ENCODE results near the gene EEA1.
A peak's percentile ranks its signal among the peaks of the same experiment; 100 is the strongest.
"Not testable (repeated sequence)": the region's sequence is repeated elsewhere in the genome, so short reads cannot be mapped to it uniquely, and the experiment has no call there.

The EEA1 gene

DNA sequence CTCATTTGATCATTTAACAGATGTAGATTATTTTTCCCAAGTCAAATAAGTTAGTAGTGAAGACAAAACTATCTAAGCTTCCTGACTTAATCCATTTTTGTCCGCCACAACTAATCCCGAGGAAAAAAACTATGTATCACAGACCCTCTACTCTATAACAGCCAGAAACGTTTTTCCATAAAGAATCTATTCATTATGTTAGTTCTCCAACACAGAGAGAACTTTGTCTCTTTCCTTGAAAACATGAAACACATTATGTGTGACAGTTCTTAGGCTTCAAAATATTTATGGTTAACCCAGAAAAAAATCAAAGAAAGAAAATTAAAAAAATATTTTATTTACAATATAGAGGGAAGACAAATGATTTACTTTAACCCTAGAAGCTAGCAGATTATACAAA, 126.2 kb downstream of the EEA1 start:
- peak; percentile 85 for DNase-seq (ENCODE audit: low spot score)

DNA sequence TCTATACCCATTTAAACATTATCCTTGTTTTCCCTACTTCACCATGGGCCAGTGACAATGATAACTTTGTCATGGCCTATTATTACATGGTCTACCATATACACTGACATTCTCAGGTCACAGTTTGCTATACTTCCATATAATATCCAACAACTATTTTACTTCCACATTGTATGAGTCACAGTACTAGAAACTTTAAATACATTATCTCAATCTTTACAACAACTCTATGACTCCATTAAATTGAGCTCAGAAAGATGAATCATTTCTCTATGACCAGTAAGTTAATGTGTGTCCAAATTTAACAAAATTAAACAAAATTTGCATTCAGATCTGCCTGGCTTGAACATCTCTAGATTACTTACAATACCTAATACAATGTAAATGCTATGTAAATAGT, 132.4 kb downstream of the EEA1 start:
- no peak for DNase-seq (ENCODE audit: low spot score)

DNA sequence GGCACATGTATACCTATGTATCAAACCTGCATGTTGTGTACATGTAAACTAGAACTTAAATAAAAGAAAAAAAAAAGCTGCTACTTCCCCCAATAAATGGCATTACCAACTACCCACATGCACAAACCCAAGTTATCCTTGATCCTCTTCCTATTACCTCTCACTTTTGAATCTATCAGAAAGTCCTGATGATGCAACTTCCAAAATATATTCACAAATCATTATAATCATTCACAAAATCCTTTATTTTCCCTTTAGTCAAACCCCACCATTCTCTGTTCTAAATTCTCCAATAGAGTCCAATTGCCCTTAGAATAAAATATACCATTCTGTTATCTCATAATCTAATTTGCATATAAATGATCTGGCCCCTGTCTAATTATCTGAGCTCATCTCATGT, 134.3 kb downstream of the EEA1 start:
- DNase-seq (ENCODE audit: low spot score), result no peak

DNA sequence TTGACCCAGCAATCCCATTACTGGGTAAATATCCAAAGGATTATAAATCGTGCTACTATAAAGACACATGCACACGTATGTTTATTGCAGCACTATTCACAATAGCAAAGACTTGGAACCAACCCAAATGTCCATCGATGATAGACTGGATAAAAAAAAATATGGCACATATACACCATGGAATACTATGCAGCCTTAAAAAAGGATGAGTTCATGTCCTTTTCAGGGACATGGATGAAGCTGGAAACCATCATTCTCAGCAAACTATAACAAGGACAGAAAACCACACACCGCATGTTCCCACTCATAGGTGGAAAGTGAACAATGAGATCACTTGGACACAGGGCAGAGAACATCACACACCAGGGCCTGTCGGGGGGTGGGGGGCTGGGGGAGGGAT, 134.7 kb downstream of the EEA1 start:
- DNase-seq (ENCODE audit: low spot score), result not testable (repeated sequence)

DNA sequence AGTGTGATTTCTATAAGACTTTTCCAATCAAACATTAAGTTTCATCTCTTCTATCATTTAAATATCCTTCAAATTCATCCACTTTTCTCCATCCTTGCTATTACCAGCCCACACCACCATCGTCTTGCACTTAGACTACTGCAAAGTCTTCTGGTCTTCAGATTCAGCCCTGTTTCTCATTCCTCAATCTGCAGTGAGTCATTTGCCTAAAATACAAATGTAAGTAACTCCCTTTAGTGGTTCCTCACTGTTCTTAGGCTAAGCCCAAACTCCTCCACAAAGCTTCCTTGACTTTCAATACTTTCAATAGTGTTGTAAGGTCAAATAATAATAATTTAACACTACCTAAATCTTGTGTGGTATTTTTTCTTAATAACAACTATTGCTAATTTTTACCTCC, 143.1 kb downstream of the EEA1 start:
- DNase-seq (ENCODE audit: low spot score), result no peak

DNA sequence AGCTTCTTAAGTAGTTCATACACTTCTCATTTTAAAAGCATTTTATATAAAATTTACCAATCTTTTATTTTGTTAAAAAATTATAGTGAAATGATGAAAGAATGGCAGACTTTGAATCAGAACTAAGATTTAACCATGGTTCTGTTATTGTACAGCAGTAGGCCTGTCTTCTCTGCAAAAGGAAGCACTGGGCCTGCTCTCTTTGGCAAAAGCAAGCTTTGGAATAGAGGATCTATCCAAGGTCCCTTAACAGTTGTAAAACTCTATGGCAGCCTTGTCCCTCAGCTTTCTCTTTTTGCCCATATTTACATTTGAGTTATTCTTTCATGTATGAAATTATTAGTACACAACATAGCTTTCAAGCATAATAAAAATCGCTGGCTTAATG, 143.5 kb downstream of the EEA1 start:
- no peak for DNase-seq (ENCODE audit: low spot score)

DNA sequence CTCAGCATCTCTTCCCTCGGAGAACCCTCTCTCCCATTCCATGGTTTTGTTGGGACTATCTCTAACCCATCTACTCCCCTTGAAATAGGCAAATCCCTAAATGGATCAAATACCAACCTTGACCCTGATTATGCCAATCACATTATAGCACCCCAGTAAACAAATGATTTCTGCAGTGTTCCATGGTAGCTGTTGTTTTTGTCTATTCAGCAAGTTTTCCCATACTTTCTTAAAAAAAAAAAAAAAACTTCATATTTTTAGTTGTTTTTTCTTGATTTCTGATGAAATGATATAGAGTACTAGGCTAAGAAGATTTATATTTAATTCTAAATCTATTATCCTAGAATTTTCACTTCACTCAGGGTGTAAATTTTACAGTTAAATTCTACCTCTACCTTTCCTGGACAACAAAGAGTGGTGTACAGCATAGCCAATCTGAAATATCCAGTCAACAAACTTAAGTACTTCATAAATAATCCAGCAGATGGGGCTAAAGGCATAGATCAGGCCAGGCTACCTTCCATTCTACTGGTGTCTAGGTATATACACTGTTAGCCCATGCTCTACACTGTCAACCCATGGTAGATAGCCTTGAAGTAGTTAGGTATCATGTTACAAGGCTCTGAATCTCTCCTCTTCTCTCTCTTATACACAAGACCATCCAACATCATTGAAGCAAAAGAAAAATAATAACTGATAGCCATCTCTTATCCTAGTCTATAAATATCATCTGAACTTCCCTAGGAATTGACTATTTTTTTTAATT, 144.1 kb downstream of the EEA1 start:
- peak; percentile 63 for DNase-seq (ENCODE audit: low spot score)

DNA sequence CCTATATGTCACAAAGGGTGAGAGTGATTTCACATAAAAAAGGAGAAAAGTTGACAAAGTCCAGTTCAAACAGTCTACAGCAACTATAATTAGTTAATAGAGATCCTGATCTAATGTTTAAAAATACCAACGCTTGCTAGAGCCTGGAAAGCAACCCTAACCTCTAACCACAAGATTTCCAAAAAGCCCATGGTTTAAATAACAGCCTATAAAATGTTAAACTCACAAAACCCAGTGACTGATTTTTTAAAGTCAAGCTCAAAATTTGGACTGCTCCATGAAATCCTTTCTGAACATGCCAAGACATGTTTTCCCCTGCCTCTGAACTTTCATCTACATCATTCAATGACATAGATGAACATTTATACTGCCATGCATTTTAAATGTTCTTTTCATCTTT, 144.7 kb downstream of the EEA1 start:
- DNase-seq (ENCODE audit: low spot score), result no peak

DNA sequence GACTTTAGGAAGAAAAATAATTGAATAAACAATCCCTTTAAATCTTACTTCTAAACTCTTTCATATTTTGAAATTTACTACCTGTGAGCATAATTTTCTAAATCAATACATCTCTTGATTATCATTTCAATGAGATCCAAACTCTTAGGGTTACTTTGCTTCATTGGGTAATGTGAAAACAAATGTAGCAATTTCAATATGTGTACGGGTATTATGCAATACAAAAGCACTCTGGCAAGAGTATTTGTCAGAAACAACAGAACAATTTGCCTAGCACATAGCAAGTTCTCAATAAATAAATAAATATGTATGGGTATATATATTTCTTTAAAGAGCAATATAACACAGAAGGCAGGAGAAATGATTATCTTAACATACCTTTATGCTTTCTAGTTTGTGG, 149.2 kb downstream of the EEA1 start:
- DNase-seq (ENCODE audit: low spot score), result no peak

DNA sequence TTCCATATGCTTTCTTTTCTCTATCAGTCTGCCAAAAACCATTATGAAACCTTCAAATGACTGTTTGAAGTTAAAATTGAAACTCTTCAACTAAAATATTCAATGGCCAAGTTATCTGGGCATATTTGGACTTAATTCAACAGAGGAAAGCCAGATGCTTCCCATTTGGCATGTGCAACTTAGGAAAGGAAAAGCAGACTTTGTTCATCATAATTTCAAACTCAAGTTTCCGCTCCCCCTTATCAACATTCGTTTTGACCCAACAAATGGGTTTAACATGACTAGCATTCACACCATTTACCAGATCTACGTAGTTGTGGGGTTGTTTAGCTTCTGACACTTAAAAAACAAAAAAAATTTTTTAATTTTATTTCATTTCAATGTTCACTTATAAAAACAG, 150.6 kb downstream of the EEA1 start:
- no peak for DNase-seq (ENCODE audit: low spot score)

DNA sequence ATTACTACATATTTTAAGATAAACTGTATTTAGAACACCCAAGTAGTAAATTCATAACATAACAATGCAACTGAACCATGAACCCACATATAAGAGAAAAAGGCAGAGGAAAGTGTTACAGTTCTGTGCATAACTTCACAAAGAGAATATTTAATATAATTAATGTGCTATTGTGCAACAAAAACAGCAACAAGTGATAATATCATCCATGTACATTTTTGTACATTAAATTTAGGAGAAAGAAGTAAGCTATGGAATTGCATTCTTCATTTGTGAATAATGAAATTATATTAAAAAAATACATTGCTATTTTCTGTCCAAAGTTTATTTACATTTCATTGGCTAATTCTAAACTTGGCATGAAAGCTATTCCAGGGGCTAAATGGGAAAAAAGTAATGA, 153.7 kb downstream of the EEA1 start:
- no peak for DNase-seq (ENCODE audit: low spot score)

DNA sequence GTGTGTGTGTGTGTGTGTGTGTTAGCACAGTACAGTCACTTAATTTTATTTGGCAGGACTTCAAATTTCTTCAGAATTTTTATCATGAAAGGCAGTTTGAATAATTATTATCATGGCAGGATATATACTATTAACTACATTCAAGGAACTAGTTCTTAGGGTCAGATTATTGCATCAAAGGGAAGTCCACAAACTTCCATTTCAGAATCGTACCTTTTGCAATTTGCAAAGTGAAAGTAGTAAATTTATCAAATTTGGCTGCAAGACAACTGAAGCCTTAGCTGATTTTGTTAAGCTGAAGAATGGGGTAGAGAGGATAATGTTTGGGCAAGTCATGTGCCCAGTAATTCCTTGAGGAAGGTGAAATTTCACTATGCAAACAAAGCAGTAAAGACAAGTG, 158.1 kb downstream of the EEA1 start:
- DNase-seq (ENCODE audit: low spot score), result no peak

DNA sequence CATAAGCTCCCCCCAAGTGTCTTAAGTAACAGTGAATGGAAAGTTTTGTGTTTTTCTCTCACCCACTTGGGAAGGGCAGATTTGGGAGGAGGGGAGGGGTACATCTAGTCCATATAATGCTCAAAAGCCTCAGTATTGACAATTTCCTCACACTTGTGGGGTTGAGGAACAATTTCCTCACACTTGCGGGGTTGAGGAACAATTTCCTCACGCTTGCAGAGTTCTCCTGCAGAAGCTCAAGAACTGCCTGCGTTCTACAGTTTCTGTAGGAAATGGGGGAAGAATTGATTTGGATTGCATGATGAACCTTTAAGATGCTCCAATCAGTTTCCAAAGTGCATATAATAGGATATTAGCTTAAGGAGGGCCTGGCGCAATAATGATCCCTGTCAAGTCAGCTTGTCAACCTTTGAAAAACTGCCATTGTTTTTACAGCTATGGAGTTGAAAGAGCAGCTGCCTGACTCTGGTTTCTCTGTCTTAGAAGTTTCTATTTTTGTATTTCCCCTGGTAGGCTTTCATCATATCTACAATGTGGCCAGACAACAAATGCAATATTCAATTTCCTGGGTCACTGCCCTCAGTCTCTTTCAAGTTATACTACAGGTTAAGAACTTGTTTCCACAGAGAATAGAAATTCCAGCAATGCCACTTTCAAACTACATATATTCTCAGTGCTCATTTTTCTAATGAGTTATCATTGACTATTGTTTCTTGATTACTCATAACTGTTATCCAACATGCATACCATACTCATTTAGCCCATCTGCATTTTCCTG, 159.8 kb downstream of the EEA1 start:
- DNase-seq (ENCODE audit: low spot score), result no peak

DNA sequence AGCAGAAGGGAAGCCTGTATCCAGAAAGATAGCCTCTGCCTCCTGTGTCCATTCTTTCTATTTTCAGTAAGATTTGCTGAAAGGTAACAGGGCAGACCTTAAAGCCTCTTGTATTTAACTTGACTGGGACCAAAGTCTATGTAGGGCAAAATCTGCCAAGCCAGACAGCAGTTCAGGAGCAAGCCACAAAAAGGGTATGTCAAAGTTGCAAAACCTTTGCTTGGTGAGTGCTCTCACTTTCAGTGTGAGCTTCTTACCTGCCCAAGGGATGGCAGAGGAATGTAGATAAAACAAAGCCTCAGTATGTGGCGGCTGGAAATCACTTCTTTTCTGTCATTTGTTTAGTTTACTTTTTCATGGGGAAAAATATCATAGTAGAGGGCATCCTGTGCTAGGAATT, 163.2 kb downstream of the EEA1 start:
- DNase-seq (ENCODE audit: low spot score), result no peak

DNA sequence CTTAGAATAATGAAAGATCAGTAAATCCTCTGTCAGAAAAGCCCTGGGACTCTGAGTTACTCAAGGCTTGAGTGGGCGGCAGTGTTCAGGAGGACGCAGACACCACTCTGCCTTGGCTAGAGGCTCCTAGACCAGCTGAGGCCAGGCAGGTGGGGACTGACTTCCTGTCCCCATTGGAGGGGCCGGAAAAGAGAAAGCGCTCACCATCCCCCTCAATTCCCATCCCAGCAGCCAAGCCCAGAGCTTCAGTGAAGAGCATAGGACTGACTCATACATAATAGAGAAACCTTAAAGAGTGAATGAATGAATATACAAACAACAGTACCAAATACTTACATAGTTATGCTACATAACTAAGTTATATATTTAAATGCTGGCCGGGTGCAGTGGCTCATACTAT, 164.3 kb downstream of the EEA1 start:
- peak; percentile 15 for DNase-seq (ENCODE audit: low spot score)

DNA sequence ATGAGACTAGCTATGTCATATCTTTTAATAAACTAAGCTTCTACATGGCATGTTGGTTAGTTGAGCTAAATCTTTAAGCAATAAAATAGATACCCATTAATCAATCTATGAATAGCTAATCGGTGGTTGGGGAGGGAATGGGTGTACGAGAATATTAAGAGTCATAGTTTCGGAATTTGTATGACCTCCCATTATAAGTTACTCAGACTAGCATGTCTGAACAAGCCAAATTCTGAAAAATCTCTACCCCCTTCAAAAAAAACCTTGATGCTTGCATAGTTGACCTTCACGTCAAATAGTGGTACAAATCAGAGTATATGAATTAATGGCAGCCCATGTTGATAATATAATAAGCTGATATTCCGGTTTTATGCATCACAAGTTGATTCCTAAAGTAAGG, 166.3 kb downstream of the EEA1 start:
- DNase-seq (ENCODE audit: low spot score), result no peak

DNA sequence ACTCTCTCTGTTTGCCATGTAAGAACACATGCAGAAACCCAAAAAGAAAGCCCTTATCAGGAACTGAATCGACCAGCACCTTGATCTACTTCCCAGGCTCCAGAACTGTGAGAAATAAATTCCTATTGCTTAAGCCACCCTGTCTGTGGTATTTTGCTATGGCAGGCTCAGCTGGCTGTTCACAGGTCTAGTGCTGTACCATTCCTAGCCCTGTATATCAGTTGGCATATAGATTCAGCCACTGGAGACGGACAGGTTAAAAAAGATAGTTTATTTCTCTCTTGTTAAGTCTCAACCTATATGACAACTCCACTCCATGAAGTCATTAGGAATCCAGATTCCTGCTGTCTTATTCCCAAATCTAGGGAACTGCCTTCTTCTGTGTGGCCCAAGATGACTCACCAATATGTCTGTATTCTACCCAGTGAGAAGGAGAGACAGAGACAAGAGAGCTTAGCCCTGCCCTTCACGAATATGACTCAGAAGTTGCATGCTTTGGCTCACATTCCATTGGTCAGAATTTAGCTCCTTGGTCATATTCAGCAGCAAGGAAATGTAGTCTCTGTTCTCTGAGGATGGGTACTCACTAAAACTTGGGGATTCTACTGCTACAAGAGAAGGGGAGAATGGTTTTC, 169.3 kb downstream of the EEA1 start:
- peak; percentile 72 for DNase-seq (ENCODE audit: low spot score)

DNA sequence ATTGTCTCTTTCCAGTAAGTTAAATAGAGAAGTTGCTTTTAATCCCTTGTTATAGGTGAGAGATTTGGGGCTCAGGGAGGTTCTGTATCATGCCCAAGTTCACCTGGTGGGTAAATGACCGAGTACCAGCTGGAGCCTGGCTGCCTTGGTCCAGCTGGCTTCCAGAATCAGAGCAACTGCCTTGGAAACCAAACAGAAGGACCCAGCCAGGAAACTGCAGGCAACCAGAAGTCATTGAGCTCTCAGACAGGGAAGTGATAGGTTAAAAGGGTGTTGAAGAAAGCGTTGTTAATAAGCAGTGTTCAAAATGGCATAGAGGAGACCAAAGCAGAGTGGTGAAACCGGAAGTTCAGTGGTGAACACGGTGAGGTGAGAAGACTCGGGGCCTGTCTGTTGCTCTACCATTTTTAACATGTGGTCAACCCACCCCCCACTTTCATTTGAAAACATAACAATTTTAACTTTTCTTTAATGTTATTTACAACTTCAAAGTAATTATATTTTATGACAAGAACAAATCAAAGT, 171.4 kb downstream of the EEA1 start:
- no peak for DNase-seq (ENCODE audit: low spot score)

DNA sequence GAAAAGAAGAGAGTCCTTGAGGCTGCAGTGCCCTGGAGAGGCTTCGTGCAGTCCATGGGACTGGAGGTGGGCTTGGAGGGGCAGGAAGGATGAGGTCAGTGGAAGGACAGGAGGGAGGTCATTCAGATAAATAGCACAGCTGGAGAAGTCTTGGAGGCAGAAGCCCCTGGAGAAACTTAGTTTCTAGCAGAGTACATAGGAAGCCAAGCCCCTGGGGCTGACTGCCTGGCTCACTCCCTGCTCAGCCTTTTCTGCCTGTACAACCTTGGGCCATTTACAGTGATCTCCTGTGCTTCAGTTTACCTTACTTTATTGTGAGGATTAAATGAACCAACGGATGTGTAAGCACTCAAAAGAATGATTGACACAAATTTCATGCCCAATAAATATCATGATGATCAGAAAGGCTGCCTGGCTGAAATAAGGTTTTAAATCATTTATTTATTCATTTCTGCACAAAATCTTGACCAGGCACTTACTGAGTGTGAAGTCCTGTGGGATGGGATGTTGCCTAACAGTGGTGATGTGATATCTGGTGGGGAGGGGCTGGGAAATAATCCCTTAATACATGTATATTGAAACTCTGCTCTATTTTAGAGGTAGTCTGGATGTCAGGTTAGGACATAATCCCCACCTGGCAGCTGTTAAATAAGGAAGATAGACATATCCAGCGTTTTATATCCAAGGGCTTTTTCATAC, 172.0 kb downstream of the EEA1 start:
- DNase-seq (ENCODE audit: low spot score), result no peak

DNA sequence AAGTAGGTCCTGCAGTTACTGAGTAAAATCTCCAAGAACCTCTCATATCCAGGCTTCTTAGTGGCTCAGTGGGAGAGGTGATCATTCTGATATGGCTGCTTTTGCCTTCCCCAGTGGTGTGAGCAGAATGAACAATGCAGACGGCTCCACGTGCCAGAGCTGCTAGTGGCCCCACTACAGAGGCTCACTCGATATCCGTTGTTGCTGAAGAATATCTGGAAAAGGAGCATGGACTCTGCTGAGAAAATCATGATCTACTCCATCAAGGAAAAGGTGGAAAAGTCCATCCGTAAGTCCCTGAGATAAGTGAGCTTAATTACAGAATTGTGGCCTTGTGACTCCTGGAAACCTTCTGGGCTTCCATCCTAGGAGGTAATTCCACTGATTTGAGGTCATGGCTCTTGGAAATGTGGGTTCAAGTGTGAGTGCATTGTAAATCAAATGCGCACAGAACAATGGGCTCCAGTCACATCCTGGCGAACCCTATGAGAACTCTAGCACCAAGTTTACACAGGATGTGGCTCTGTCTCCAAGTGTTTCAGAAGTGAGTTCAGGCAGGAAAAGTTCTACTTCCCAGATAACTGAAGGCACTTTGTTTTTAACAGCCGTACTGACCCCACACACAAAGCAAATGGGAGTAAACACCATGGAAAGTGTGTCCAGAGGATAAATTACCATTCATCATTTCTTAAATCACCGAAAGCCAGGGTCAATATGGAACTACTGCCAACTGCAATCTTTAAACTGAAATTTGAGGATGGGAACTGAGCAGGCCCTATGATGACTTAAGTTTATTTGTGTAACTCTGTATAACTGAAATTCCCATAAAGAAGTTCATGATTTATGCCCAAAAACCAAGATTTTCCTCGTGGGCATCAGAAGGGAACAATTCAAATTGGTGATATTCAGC, 174.9 kb downstream of the EEA1 start:
- DNase-seq (ENCODE audit: low spot score), result peak; percentile 38

DNA sequence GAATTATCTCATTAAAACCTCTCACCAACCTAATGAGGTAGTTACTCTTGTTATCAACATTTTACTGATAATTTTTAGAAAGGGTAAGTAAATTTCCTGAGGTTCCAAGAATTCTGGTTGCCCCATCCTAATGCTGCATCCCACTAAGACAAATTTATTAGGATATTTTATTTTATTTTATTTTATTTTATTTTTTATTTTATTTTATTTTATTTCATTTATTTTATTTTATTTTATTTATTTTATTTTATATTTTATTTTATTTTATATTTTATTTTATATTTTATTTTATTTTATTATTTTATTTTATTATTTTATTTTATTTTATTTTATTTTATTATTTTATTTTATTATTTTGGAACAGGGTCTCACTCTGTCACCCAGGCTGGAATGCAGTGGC, 179.4 kb downstream of the EEA1 start:
- not testable (repeated sequence) for DNase-seq (ENCODE audit: low spot score)
